A549 (cell line): ENCODE measurements around the gene SH3RF3.

ENCODE experiments used
- CTCF ChIP-seq: fragments of >200 bp; sonication (Bioruptor Twin); formaldehyde crosslinking; IDR thresholded peaks from 3 replicates; pipeline ENCODE4 v1.5.1; 2016
- ZNF302 ChIP-seq: fragments of 250-450 bp; sonication (Bioruptor Pico); IDR thresholded peaks from 2 replicates; pipeline ENCODE4 v1.9.0; 2021; ENCODE audit warnings: inconsistent platforms, mild to moderate bottlenecking, moderate library complexity

GRCh38 chr2:109188898-109189297 is 59.9 kb downstream of the SH3RF3 start:
- no peak for TF ChIP-seq CTCF
- no peak for TF ChIP-seq ZNF302 (CRISPR knock-in tag)
